Left lung (tissue), 10 donors: ENCODE results near the gene FAM98C. TPM values are rescaled to one million over a fixed set of nuclear protein-coding genes. Genes with fewer than 3 reads are reported as not detected.

Source experiments
- ATAC-seq: fragments of 200-7000 bp; cut with Tn5 transposase; one replicate; pipeline ENCODE4 v1.9.1; 2020; ENCODE audit warnings: moderate library complexity
- DNase-seq, 4 donors: peaks; one replicate each; pipeline ENCODE4 v3.0.0-alpha.2; 2013 to 2020
- H3K27ac ChIP-seq, 2 donors: fragments of 200-600 bp; sonication (generic) in 1 of 2; one replicate each; pipeline versions ENCODE4 v1.5.0 to v1.8.0; 2020 to 2021
- H3K27me3 ChIP-seq, 2 donors: fragments of 200-600 bp; sonication (generic) in 1 of 2; one replicate each; pipeline versions ENCODE4 v1.5.0 to v1.8.0; 2020 to 2021
- H3K36me3 ChIP-seq, 2 donors: fragments of 200-600 bp; sonication (generic) in 1 of 2; one replicate each; pipeline versions ENCODE4 v1.5.0 to v1.8.0; 2020 to 2021
- H3K4me1 ChIP-seq, 2 donors: fragments of 200-600 bp; one replicate each; pipeline ENCODE4 v1.8.0; 2021
- H3K4me3 ChIP-seq, 2 donors: fragments of 200-600 bp; sonication (generic) in 1 of 2; one replicate each; pipeline versions ENCODE4 v1.5.0 to v1.8.0; 2020 to 2021; ENCODE audit warnings: mild to moderate bottlenecking in 1 of 2
- H3K9me3 ChIP-seq, 2 donors: fragments of 200-600 bp; sonication (generic) in 1 of 2; one replicate each; pipeline versions ENCODE4 v1.5.0 to v1.8.0; 2020 to 2021
- CTCF ChIP-seq, 2 donors: fragments of 200-600 bp; sonication (generic) in 1 of 2; IDR thresholded peaks; one replicate each; pipeline versions ENCODE4 v1.5.0 to v1.8.0; 2021; ENCODE audit warnings: antibody characterized with exemption in 2 of 2
- intact Hi-C, 2 donors: fragments of 100-400 bp; cut with DNase I; formaldehyde crosslinking; loops; one replicate each; pipeline versions ENCODE4 v1.11.2 to v1.14.2; 2022
- polyA plus RNA-seq, 6 donors: library from polyadenylated mRNA; unstranded; fragments of 120-200 nt; gene quantifications; one replicate each; pipeline ENCODE4 v1.2.1, GENCODE V29; 2013; ENCODE audit not compliant: insufficient read length in 6 of 6
- total RNA-seq, 2 donors: library from RNA; stranded (reverse); fragmentation: NEBNext Ultra II Directional; extraction: Animal tissue kit (Norgen Biotek cat#: 25700); gene quantifications; one replicate each; pipeline ENCODE4 v1.2.1, GENCODE V29; 2021
- donor health status: DM: no; HTN: yes; CAD: no.
- donor health status: DM: no; HTN: no; CAD: no.

The FAM98C gene
- total and polyA plus RNA-seq, 8 donors: 13.3 to 21.2 (median 18.0) TPM

- no peak for DNase-seq
- no peak overlapping the region for H3K4me3 ChIP-seq
- H3K27ac ChIP-seq: no peak overlapping the region
- no peaks in the 10 kb centered on the region for H3K4me1 ChIP-seq
- no peak for ATAC-seq
- peaks cover 0 to 11% of the 10 kb centered on the region in 2 donors for H3K27me3 ChIP-seq
- intact Hi-C loops: no loop called here
- no peaks in the 10 kb centered on the region for H3K36me3 ChIP-seq
- TF ChIP-seq CTCF (IDR thresholded peaks at IDR 0.05): no peak
- H3K9me3 ChIP-seq: no peaks in the 10 kb centered on the region
Observed at GRCh38 chr19:38457202-38457601, 54.3 kb downstream of the FAM98C start.

GRCh38 chr19:38457690-38458405 is 55.0 kb downstream of the FAM98C start:
- ATAC-seq (no peak), DNase-seq (no peak)
- intact Hi-C loops: no loop called here
- no peak for TF ChIP-seq CTCF (IDR thresholded peaks at IDR 0.05)
- H3K4me3 ChIP-seq: no peak overlapping the region
- no peaks in the 10 kb centered on the region for H3K9me3 ChIP-seq
- H3K4me1 ChIP-seq: no peaks in the 10 kb centered on the region
- H3K27me3 ChIP-seq: peaks cover 0 to 11% of the 10 kb centered on the region in 2 donors
- H3K27ac ChIP-seq: no peak overlapping the region
- H3K36me3 ChIP-seq: no peaks in the 10 kb centered on the region

Other genes starting within 250 kb of the FAM98C start
- under 1 TPM; 0.39 to 0.79 TPM for gene DPF1, start 178.9 kb upstream of the FAM98C start, total RNA-seq
- gene DPF1, start 178.9 kb upstream of the FAM98C start, polyA plus RNA-seq: 1 to 10 TPM; 2.5 to 4.3 (median 3.4) TPM
- 10 to 100 TPM; 40.2 to 91.3 TPM for gene PPP1R14A, start 146.7 kb upstream of the FAM98C start, total RNA-seq
- gene PPP1R14A, start 146.7 kb upstream of the FAM98C start, polyA plus RNA-seq: 10 to 100 TPM; 20.6 to 47.9 (median 32.0) TPM
- gene SPINT2, start 138.5 kb upstream of the FAM98C start, total RNA-seq: 100 to 1,000 TPM; 206 to 317 TPM
- 100 to 1,000 TPM; 209 to 239 (median 218) TPM for gene SPINT2, start 138.5 kb upstream of the FAM98C start, polyA plus RNA-seq
- 100 to 1,000 TPM in 1 of 2 donors, 10 to 100 TPM in 1; 63.2 to 120 TPM for gene C19orf33, start 98.8 kb upstream of the FAM98C start, total RNA-seq
- gene C19orf33, start 98.8 kb upstream of the FAM98C start, polyA plus RNA-seq: 10 to 100 TPM; 14.4 to 35.7 (median 23.2) TPM
- gene YIF1B, start 87.1 kb upstream of the FAM98C start, total RNA-seq: 10 to 100 TPM; 52.0 to 59.6 TPM
- 10 to 100 TPM; 27.8 to 43.6 (median 30.8) TPM for gene YIF1B, start 87.1 kb upstream of the FAM98C start, polyA plus RNA-seq
- 10 to 100 TPM; 11.8 to 12.4 TPM for gene KCNK6, start 83.2 kb upstream of the FAM98C start, total RNA-seq
- 1 to 10 TPM; 4.3 to 6.0 (median 4.8) TPM for gene KCNK6, start 83.2 kb upstream of the FAM98C start, polyA plus RNA-seq
- 1 to 10 TPM; 7.6 to 9.6 TPM for gene CATSPERG, start 67.3 kb upstream of the FAM98C start, total RNA-seq
- 10 to 100 TPM in 2 of 6 donors, 1 to 10 TPM in 4; 5.6 to 11.8 (median 8.7) TPM for gene CATSPERG, start 67.3 kb upstream of the FAM98C start, polyA plus RNA-seq
- gene PSMD8, start 28.5 kb upstream of the FAM98C start, total RNA-seq: 100 to 1,000 TPM; 140 to 173 TPM
- 100 to 1,000 TPM; 116 to 132 (median 126) TPM for gene PSMD8, start 28.5 kb upstream of the FAM98C start, polyA plus RNA-seq
- gene GGN, start 15.1 kb upstream of the FAM98C start, total RNA-seq: under 1 TPM; 0.34 to 0.52 TPM
- gene GGN, start 15.1 kb upstream of the FAM98C start, polyA plus RNA-seq: under 1 TPM in 5 of 6 donors, not detected in 1; 0.16 to 0.77 (median 0.28) TPM
- 1 to 10 TPM in 1 of 2 donors, under 1 TPM in 1; 0.93 to 1.9 TPM for gene SPRED3, start 14.4 kb upstream of the FAM98C start, total RNA-seq
- gene SPRED3, start 14.4 kb upstream of the FAM98C start, polyA plus RNA-seq: under 1 TPM; 0.27 to 0.93 (median 0.31) TPM
- gene RASGRP4, start 23.1 kb downstream of the FAM98C start, total RNA-seq: 10 to 100 TPM in 1 of 2 donors, 1 to 10 TPM in 1; 5.3 to 23.8 TPM
- gene RASGRP4, start 23.1 kb downstream of the FAM98C start, polyA plus RNA-seq: 1 to 10 TPM; 2.0 to 3.2 (median 2.6) TPM
- 1 to 10 TPM; 3.6 to 3.9 TPM for gene RYR1, start 30.6 kb downstream of the FAM98C start, total RNA-seq
- gene RYR1, start 30.6 kb downstream of the FAM98C start, polyA plus RNA-seq: 1 to 10 TPM; 1.5 to 5.8 (median 3.5) TPM
- gene MAP4K1, start 214.9 kb downstream of the FAM98C start, total RNA-seq: 10 to 100 TPM in 1 of 2 donors, 1 to 10 TPM in 1; 6.1 to 10.7 TPM
- gene MAP4K1, start 214.9 kb downstream of the FAM98C start, polyA plus RNA-seq: 1 to 10 TPM; 3.1 to 5.0 (median 3.9) TPM
- gene EIF3K, start 216.1 kb downstream of the FAM98C start, total RNA-seq: 100 to 1,000 TPM; 184 to 224 TPM
- 100 to 1,000 TPM; 249 to 284 (median 276) TPM for gene EIF3K, start 216.1 kb downstream of the FAM98C start, polyA plus RNA-seq
- 100 to 1,000 TPM; 576 to 647 TPM for gene ACTN4, start 244.6 kb downstream of the FAM98C start, total RNA-seq
- gene ACTN4, start 244.6 kb downstream of the FAM98C start, polyA plus RNA-seq: 100 to 1,000 TPM; 373 to 467 (median 397) TPM